ENCODE data around the gene MS4A10.

- TF ChIP-seq TCF12 (IDR thresholded peaks at IDR 0.05; ENCODE audit: low read depth) (no peak), EP300 (IDR thresholded peaks at IDR 0.05; ENCODE audit: borderline replicate concordance) (no peak), RAD21 (IDR thresholded peaks at IDR 0.05; ENCODE audit: low read depth) (peak; percentile 9; the same call in 1 of the 2 replicates), CREB1 (IDR thresholded peaks at IDR 0.05; ENCODE audit: low read depth) (no peak), TAF1 (IDR thresholded peaks at IDR 0.05; ENCODE audit: low read depth) (no peak)
Observed at GRCh38 chr11:60767388-60767811, 17.7 kb upstream of the MS4A10 start.
